HepG2 (cell line): ENCODE results near the gene NTRK2. TPM values are rescaled to one million over a fixed set of nuclear protein-coding genes. Genes with fewer than 3 reads are reported as not detected.

Experiments used
- ATAC-seq: fragments of 200-7000 bp; cut with Tn5 transposase; 3 replicates; pipeline ENCODE4 v1.9.1; 2020; ENCODE audit warnings: mild to moderate bottlenecking, moderate library complexity
- BruUV-seq: library from RNA; stranded (reverse); fragments of 400-500 nt; replicated peaks from 2 replicates; lab custom pipeline; 2021; lab: Mats Ljungman, UMichigan
- CTCF ChIA-PET: fragments of 300-600 bp; formaldehyde crosslinking; extraction: SDS; loops from one replicate; lab custom pipeline; 2021; ENCODE audit warnings: low total read pairs, inconsistent platforms, low intra/inter-chr PET ratio; lab: Yijun Ruan, JAX
- POLR2A ChIA-PET: fragments of 350-600 bp; sonication (Branson Sonifier 250); formaldehyde crosslinking; loops from one replicate; lab custom pipeline; 2020; ENCODE audit warnings: antibody characterized with exemption, inconsistent platforms; lab: Yijun Ruan, JAX
- DNase-seq: peaks from one replicate; pipeline ENCODE4 v3.0.0-alpha.2; 2015; ENCODE audit warnings: low spot score
- FAIRE-seq: peaks from 3 replicates; lab custom pipeline; 2011; peaks lifted over from hg19 to GRCh38; lab: Jason Lieb, UNC
- H2AFZ ChIP-seq: one replicate; pipeline ENCODE4 v1.6.1; 2011; ENCODE audit warnings: low read length, inconsistent platforms
- H3K27ac ChIP-seq: fragments of 300-600 bp; 3 replicates; pipeline ENCODE4 v1.8.0; 2011; ENCODE audit warnings: mixed run types, mild to moderate bottlenecking, mixed read lengths, low read length, inconsistent platforms; ENCODE audit not compliant: insufficient read depth; ENCODE audit errors: extremely low read length
- H3K27me3 ChIP-seq, 2 experiments: fragments of 200-600 bp in 1 of 2; 2 replicates in 1 of 2; 3 replicates in 1 of 2; pipeline versions ENCODE4 v1.6.0 to v1.8.0; 2011; ENCODE audit warnings: low read length in 2 of 2, mild to moderate bottlenecking in 2 of 2, moderate library complexity in 2 of 2, inconsistent platforms in 1 of 2; ENCODE audit not compliant: insufficient read depth in 2 of 2, control insufficient read depth in 1 of 2
- H3K36me3 ChIP-seq, 2 experiments: fragments of 200-600 bp in 1 of 2; replicated peaks in 1 of 2; 2 replicates in 1 of 2; 3 replicates in 1 of 2; pipeline versions ENCODE4 v1.5.1 to v1.8.0; 2011; ENCODE audit warnings: low read length in 2 of 2, inconsistent platforms in 1 of 2; ENCODE audit not compliant: insufficient read depth in 2 of 2, control insufficient read depth in 1 of 2
- H3K4me1 ChIP-seq: 2 replicates; pipeline ENCODE4 v1.5.1; 2012; ENCODE audit warnings: low read length, inconsistent platforms; ENCODE audit not compliant: insufficient read depth
- H3K4me2 ChIP-seq: 2 replicates; pipeline ENCODE4 v1.6.0; 2011; ENCODE audit warnings: low read depth, low read length, inconsistent platforms
- H3K4me3 ChIP-seq, 3 experiments: fragments of 200-600 bp in 1 of 3; sonication (generic), shearing (Covaris generic) in 1 of 3; replicated peaks in 1 of 3; 2 replicates each; pipeline ENCODE4 v1.5.1; 2011 to 2016; ENCODE audit warnings: low read length in 3 of 3, inconsistent platforms in 2 of 3, low read depth in 2 of 3, mild to moderate bottlenecking in 2 of 3, control low read depth in 1 of 3, mixed read lengths in 1 of 3; ENCODE audit not compliant: insufficient read depth in 1 of 3
- H3K79me2 ChIP-seq: one replicate; pipeline ENCODE4 v1.6.1; 2011; ENCODE audit warnings: low read length, inconsistent platforms; ENCODE audit not compliant: insufficient read depth
- H3K9ac ChIP-seq: 2 replicates; pipeline ENCODE4 v1.6.0; 2011; ENCODE audit warnings: mild to moderate bottlenecking, low read depth, low read length, inconsistent platforms; ENCODE audit not compliant: insufficient read depth
- H3K9me3 ChIP-seq: 2 replicates; pipeline ENCODE4 v1.5.1; 2012; ENCODE audit warnings: mild to moderate bottlenecking, low read length
- H4K20me1 ChIP-seq: 2 replicates; pipeline ENCODE4 v1.6.0; 2011; ENCODE audit warnings: inconsistent platforms, mild to moderate bottlenecking, low read length, moderate library complexity; ENCODE audit not compliant: insufficient read depth
- GABPB1 ChIP-seq: IDR thresholded peaks from 2 replicates; pipeline ENCODE4 v1.6.1; 2016; ENCODE audit warnings: mild to moderate bottlenecking, missing genetic modification reagents, moderate library complexity, missing compliant biosample characterization
- KIAA2018 ChIP-seq: sonication (generic); formaldehyde crosslinking; IDR thresholded peaks from 2 replicates; pipeline ENCODE4 v1.5.0; 2020; ENCODE audit warnings: mild to moderate bottlenecking, missing genetic modification reagents, borderline replicate concordance
- KLF13 ChIP-seq: sonication (generic); formaldehyde crosslinking; IDR thresholded peaks from 2 replicates; pipeline ENCODE4 v1.4.0; 2020; ENCODE audit warnings: mild to moderate bottlenecking, missing genetic modification reagents
- NFKB2 ChIP-seq: sonication (generic); formaldehyde crosslinking; IDR thresholded peaks from 2 replicates; pipeline ENCODE4 v1.4.0; 2020; ENCODE audit warnings: missing genetic modification reagents, borderline replicate concordance
- RNF219 ChIP-seq: sonication (generic); formaldehyde crosslinking; IDR thresholded peaks from 2 replicates; pipeline ENCODE4 v1.5.0; 2020; ENCODE audit warnings: mild to moderate bottlenecking, missing genetic modification reagents
- SMC3 ChIP-seq: IDR thresholded peaks from 2 replicates; pipeline ENCODE4 v1.6.1; 2011; ENCODE audit warnings: low read length, improper control_type of control experiment
- ZNF672 ChIP-seq: sonication (generic); formaldehyde crosslinking; IDR thresholded peaks from 2 replicates; pipeline ENCODE4 v1.8.1; 2022; ENCODE audit warnings: missing genetic modification reagents
- ZSCAN25 ChIP-seq: sonication (generic); formaldehyde crosslinking; IDR thresholded peaks from 2 replicates; pipeline ENCODE4 v1.8.0; 2022; ENCODE audit warnings: mild to moderate bottlenecking, missing genetic modification reagents
- WGBS: methylation state at CpG from one replicate; pipeline ENCODE4 v1.1.6; 2017; ENCODE audit warnings: low lambda C conversion rate; 5-methylcytosine and 5-hydroxymethylcytosine counted together
- in situ Hi-C: cut with HindIII; loops from 2 replicates; pipeline ENCODE4 v1.10.0; 2017; ENCODE audit warnings: low pct_unique_long_range_greater_than_20kb; ENCODE audit not compliant: extremely low pct_ligation_motif_present
- intact Hi-C: fragments of 100-400 bp; cut with micrococcal nuclease; formaldehyde crosslinking; loops from one replicate; pipeline ENCODE4 v1.10.0; 2022; ENCODE audit not compliant: unreplicated experiment
- polyA plus RNA-seq, 8 experiments: library from polyadenylated mRNA; depleted of rRNA in 3 of 8; stranded (reverse) in 7 of 8; unstranded in 1 of 8; fragments of >200 nt; fragmentation: Illumina TruSeq in 4 of 8; extraction: Trizol in 4 of 8; gene quantifications; 2 replicates each; pipeline versions ENCODE4 v1.2.1 to v1.2.3, GENCODE V29; 2011 to 2016; ENCODE audit warnings: low read depth in 4 of 8, missing spikeins in 1 of 8, mixed read lengths in 1 of 8; ENCODE audit not compliant: insufficient read depth in 1 of 8
- total RNA-seq, 5 experiments: library from RNA; depleted of rRNA; stranded (reverse); fragments of >200 nt; fragmentation: Illumina TruSeq; extraction: Trizol; gene quantifications; 2 replicates each; pipeline ENCODE4 v1.2.3, GENCODE V29; 2016; ENCODE audit warnings: low read depth in 1 of 5
- TF ChIP-seq, protein P1 (sequence below): sonication (generic); formaldehyde crosslinking; IDR thresholded peaks from 2 replicates; pipeline ENCODE4 v1.4.0; 2020; ENCODE audit warnings: missing genetic modification reagents

Gene NTRK2
- total and polyA plus RNA-seq, 2 of the 13 experiments (the other 11 are each of a cell fraction or from before 2014, with no cell fraction given): not detected

GRCh38 chr9:84736081-84736480 lies 66.6 kb downstream of the NTRK2 start:
- intact Hi-C loops: no loop called here
- Histone ChIP-seq H4K20me1 (no peaks in the 10 kb centered on the region), H3K4me3 (no peak overlapping the region), H3K4me1 (no peaks in the 10 kb centered on the region), H3K9me3 (no peaks in the 10 kb centered on the region), H2AFZ (no peak overlapping the region), H3K79me2 (no peaks in the 10 kb centered on the region), H3K4me2 (no peak overlapping the region), H3K36me3 (no peaks in the 10 kb centered on the region), H3K27me3 (peaks cover 0 to 9% of the 10 kb centered on the region in 2 experiments; a peak in 1 of 5 replicates), H3K9ac (no peak overlapping the region), H3K27ac (no peak overlapping the region)
- in situ Hi-C loops: no loop called here
- DNase-seq (no peak), ATAC-seq (no peak), FAIRE-seq (no peak)
- 46% methylated on average over 10 of the region's 10 CpGs for WGBS
- ChIA-PET POLR2A (no interaction called here), CTCF (no interaction called here)
- no TSS peak for BruUV-seq
- TF ChIP-seq KIAA2018 (CRISPR knock-in tag): no peak
- TF ChIP-seq KLF13 (CRISPR knock-in tag): no peak
- no peak for TF ChIP-seq GABPB1 (CRISPR knock-in tag)
- TF ChIP-seq ZNF672 (CRISPR knock-in tag): no peak
- TF ChIP-seq, protein P1, sequence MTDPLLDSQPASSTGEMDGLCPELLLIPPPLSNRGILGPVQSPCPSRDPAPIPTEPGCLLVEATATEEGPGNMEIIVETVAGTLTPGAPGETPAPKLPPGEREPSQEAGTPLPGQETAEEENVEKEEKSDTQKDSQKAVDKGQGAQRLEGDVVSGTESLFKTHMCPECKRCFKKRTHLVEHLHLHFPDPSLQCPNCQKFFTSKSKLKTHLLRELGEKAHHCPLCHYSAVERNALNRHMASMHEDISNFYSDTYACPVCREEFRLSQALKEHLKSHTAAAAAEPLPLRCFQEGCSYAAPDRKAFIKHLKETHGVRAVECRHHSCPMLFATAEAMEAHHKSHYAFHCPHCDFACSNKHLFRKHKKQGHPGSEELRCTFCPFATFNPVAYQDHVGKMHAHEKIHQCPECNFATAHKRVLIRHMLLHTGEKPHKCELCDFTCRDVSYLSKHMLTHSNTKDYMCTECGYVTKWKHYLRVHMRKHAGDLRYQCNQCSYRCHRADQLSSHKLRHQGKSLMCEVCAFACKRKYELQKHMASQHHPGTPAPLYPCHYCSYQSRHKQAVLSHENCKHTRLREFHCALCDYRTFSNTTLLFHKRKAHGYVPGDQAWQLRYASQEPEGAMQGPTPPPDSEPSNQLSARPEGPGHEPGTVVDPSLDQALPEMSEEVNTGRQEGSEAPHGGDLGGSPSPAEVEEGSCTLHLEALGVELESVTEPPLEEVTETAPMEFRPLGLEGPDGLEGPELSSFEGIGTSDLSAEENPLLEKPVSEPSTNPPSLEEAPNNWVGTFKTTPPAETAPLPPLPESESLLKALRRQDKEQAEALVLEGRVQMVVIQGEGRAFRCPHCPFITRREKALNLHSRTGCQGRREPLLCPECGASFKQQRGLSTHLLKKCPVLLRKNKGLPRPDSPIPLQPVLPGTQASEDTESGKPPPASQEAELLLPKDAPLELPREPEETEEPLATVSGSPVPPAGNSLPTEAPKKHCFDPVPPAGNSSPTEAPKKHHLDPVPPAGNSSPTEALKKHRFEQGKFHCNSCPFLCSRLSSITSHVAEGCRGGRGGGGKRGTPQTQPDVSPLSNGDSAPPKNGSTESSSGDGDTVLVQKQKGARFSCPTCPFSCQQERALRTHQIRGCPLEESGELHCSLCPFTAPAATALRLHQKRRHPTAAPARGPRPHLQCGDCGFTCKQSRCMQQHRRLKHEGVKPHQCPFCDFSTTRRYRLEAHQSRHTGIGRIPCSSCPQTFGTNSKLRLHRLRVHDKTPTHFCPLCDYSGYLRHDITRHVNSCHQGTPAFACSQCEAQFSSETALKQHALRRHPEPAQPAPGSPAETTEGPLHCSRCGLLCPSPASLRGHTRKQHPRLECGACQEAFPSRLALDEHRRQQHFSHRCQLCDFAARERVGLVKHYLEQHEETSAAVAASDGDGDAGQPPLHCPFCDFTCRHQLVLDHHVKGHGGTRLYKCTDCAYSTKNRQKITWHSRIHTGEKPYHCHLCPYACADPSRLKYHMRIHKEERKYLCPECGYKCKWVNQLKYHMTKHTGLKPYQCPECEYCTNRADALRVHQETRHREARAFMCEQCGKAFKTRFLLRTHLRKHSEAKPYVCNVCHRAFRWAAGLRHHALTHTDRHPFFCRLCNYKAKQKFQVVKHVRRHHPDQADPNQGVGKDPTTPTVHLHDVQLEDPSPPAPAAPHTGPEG (CRISPR knock-in tag): no peak
- no peak for TF ChIP-seq ZSCAN25 (CRISPR knock-in tag)
- no peak for TF ChIP-seq NFKB2 (CRISPR knock-in tag)
- TF ChIP-seq SMC3: no peak
- TF ChIP-seq RNF219: no peak
